Neuronal stem cell (in vitro differentiated cells): ENCODE measurements around the gene PRR14L. TPM values are rescaled to one million over a fixed set of nuclear protein-coding genes. Genes with fewer than 3 reads are reported as not detected.

ENCODE experiments used
- small RNA-seq: library from polyadenylated mRNA; stranded (forward); fragments of <200 nt; extraction: miRNeasy Mini kit (QIAGEN cat#:217004); gene quantifications from one replicate; pipeline ENCODE3, GENCODE V24; 2013; ENCODE audit not compliant: insufficient read depth

Gene PRR14L

Small RNA genes within 50 kb of the gene (small RNA-seq; reads per million reads assigned to genes)
- gene RN7SL20P: not detected
